ENCODE results near the gene MLANA.

The MLANA gene

DNA sequence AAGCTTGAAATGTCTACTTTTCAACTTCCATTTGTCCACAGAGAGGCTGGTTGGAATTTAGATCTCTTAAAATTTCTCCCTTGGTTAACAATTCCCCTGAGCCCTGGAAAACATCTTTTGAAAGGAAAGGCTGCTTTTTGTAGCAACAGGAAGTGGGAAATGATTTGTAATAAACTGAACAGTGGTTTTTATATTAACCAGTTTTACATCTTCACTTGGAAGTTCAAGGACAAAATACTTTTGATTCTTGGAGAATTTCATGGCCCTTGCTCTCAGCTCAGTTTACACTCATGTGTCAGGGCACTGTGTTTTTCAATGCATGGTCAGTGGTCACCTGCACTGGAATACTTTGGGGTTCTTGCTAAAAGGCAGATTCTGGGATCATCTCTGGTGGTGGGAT is 9.9 kb downstream of the MLANA start:
- DNase-seq (ENCODE audit: low spot score) = no peak

DNA sequence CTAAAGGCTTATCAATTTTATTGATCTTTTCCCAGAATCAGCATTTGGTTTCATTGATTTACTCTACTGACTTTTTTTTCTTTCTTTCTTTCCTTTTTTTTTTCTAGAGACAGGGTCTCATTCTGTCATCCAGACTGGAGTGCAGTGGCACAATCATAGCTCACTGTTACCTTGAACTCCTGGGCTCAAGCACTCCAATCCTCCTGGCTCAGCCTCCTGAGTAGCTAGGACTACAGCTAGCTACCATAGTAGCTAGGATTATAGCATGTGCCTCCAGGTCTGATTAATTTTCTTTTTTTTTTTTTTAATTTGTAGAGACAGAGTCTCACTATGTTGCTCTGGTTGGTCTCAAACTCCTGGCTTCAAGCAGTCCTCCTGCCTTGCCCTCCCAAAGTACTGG is 11.7 kb downstream of the MLANA start:
- no peak for DNase-seq (ENCODE audit: low spot score)

DNA sequence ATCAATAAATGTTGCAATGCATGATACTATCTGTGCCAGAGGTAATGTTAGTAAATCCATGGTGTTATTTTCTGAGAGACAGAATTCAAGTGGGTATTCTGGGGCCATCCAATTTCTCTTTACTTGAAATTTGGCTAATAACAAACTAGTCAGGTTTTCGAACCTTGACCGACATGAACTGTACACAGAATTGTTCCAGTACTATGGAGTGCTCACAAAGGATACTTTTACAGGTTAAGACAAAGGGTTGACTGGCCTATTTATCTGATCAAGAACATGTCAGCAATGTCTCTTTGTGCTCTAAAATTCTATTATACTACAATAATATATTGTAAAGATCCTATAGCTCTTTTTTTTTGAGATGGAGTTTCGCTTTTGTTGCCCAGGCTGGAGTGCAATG is 18.2 kb downstream of the MLANA start:
- no peak for DNase-seq (ENCODE audit: low spot score)

DNA sequence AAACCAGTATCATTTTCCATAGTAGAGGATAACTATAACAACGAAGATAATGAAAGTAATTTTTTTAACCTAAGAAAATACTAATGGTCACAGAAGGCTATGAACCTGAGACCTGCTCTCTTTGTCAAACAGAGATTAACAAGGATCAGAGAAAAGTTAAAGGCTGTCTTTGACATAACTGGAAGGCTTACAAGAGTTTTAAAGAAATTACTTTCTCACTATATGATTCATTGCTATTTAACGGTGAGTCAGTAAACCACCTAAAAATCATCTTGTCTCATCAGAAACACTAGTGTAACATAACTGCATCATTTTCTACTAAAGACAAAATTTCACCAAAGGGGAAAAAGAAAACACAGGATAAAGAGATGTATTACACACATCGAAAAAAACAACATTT is 19.3 kb downstream of the MLANA start:
- DNase-seq (ENCODE audit: low spot score) = no peak

DNA sequence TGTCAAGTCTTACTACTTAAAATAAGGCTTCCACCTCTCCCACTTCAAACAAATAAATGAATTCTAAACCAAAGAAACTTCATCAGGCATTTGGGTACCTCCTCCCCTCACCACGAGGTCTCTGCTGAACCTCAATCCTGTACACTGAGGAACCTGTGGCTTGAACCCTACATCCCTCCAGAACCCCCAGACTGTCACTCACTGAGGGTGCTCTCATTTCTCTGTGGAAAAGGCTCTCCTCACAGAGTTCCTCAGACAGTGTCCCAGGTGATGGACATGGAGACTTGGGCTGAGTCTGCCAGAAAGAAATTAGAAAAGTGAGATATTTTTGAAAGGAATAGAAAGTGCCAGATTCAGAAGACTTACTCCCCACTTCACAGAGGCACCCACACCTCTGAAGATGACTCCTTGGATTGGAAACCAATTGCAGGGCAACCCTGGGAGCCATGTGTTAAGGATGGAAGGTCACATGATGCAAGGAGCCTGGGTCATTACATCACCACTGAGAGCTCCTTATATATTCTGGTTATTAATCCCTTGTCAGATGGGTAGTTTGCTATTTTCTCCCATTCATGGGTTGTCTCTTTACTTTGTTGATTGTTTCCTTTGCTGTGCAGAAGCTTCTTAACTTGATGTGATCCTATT is 19.8 kb downstream of the MLANA start:
- DNase-seq (ENCODE audit: low spot score) = no peak

DNA sequence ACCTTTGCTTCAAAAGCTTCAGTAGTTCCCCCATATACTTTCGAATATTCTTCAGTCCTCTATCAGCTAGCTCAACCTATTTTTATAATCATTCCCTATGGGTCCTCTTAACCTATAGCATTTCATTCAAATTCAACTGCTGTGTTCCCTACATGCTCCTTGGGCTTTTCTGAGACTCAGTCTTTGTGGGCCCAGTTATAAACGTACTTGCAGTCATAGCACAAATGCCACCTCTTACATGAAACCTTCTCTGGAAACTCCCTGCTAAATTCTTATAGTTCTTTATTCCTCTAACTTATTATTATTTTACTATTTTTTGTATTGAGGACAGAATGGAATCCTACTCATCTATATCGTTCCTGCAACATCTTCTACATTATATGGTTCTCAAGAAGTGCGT is 24.7 kb downstream of the MLANA start:
- DNase-seq (ENCODE audit: low spot score) = no peak

DNA sequence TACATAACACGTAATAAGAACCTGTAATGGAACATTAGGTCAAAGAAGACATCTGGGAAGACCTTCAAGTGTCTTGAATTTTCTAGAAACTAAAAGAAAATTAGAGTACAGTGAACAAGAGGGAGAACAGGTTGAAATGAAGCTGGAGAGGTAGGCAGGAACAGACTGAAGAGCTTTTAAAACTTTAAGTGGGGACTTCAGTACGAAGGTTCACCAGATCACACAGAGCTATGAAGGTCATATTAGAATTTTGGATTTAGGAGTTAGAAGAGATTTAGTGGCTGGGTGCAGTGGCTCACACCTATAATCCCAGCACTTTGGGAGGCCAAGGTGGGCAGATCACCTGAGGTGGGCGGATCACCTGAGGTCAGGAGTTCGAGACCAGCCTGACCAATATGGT is 26.6 kb downstream of the MLANA start:
- DNase-seq (ENCODE audit: low spot score) = no peak

DNA sequence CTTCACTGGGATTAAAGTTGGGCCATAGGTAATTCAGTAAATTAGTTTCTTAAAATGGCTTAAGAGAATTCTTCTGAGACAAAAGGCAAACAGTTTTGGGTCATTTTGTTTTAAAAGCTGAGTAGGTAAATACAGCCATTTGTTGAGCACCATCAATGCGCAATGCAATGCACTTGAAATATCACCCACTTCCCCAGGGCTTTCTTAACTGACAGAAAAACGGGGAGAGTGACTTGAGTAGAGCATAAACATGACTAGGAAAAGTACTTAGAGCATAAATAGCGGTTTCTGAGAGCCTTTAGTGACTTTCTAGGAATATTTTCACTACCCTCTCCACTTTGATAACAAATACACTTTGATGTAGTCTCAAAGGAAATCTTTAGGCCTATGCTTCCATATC is 27.2 kb downstream of the MLANA start:
- DNase-seq (ENCODE audit: low spot score) = no peak

DNA sequence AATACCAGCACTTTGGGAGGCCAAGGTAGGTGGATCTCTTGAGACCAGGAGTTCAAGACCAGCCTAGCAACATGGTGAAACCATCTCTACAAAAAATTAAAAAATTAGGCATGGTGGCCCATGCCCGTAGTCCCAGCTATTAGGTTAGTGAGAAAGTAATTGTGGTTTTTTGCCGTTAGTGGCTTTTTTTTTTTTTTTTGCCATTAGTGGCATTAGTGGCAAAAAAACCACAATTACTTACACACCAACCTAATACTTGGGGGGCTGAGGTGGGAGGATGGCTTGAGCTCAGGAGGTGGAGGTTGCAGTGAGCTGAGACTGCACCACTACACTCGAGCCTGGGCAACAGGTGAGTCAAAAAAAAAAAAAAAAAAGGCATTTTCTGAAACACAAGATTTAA is 27.8 kb downstream of the MLANA start:
- DNase-seq (ENCODE audit: low spot score) = no peak

DNA sequence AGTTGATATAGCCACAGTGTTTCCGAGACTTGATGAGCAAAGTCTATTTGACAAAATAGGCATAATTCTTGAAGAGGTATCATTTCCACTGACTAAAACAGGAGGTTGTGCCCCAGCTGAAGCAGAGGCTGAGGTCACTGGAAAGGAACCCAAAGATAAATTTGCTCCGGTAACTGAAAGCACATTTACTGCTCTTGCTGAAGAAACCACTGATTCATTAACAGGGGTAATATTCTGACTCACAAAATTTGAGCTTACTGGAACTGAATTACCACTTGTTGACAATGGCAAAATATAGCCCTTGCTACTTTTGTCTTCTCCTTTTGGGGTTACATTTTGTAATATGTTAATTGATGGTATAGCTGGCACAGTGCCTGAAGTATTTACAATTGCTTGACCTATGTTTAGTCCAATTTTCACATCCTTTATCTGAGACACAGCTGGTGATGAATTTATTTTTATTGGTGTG is 30.2 kb downstream of the MLANA start:
- peak; percentile 39 for DNase-seq (ENCODE audit: low spot score)

DNA sequence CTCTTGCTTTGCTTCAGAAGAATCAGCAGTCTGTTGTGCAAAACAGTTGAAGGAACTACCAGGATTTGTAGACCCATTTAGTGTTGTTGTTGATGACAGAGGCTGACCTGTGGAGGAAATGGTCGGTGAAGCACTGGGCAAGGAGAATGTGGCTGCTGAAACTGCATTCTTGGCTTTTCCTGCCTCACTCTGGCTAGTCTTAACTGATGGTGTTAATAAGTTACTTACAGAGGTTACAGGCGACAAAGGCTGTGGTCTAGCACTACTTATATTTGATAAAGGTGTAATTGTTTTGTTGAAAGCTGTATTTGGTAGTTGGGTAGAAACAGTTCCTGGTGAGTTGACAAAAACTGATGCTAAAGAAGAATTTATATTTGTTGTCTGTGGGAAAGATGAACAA is 31.5 kb downstream of the MLANA start:
- no peak for DNase-seq (ENCODE audit: low spot score)

DNA sequence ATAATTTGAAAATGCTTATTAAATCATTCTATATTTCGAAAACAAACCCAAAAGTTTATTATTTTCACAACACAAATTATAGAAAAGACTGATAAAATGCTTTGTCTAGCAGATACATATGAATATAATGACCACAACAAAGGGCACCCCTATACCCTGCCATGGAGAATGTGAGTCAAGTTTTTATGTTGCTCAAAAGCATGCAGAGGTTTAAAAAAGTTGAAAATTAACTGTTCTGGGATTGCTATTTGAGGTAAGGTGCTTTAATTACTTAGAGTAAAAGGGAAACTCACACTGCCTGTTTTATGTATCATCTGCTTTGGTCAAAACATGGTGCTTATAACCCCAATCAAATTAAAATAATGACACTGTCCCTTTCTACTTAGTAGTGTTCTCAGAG is 41.0 kb downstream of the MLANA start:
- DNase-seq (ENCODE audit: low spot score) = no peak

DNA sequence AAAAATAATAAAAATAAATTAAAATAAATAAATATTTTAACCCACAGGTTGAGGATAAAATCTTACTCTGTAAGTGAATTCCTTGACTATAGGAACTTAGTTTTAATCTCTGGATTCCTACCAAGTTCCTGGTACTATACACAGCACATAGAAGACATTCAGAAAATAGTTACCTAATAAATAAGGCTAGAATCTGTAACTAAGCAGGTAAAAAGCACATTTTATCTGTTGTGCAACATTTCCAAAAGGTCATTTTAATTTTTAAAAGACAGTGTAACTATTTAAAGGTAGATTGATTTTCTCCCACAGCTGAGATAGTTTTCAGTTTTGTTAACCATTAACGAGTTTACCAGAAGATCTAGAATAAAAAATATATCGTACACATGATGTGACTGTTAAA is 47.8 kb downstream of the MLANA start:
- no peak for DNase-seq (ENCODE audit: low spot score)

DNA sequence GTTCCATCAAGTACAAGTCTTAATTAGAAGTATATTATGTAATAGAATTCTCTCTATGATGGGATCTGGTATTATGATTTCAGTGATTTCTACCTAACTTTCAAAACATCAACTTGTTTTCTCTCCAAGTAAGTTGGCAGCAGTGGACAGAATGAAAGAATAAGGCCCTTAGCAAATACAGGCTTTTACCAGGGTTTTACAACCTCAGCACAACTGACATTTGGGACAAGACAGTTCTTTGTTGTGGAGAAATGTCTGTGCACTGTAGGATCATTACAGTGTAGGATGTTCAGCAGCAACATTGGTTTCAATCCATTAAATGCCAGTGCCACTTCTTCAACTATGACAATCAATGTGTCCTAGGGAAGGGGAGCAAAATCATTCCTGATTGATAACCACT is 48.8 kb downstream of the MLANA start:
- no peak for DNase-seq (ENCODE audit: low spot score)

DNA sequence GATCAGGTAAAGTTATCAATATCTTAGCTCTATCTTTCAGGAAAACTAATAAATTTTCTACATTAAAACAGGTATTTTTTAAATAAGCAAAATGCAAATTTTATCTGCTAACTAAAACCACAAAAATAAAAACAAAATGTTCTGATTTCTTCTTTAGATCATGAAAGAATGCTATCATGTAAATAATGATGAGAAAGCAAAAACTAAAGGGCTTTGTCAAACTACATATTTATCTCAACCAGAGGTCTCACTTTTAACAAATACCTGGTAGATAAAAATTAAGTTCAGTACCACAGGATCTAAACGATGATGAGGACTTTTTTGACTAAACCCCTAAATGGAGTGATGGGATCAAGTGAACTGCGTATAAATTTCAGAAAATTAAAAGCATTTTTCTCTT is 50.5 kb downstream of the MLANA start:
- DNase-seq (ENCODE audit: low spot score) = no peak

DNA sequence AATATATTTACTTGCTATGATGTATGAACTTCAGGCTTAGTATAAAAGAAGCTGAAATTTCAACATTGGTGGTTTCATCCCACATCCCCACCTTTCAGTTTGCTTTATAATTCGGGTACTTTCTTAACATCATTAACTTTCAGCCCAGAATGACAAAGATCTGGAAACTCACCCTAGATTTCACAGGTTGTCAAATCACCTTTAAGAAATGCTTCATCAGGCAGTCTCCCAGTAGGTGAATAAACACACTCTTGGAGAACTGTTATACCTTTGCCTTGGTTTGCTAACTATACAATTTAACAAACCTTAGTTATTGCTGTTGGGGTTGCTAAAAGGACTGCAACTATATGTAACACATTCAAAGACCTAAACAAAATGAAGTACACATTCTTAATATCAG is 54.4 kb downstream of the MLANA start:
- no peak for DNase-seq (ENCODE audit: low spot score)

DNA sequence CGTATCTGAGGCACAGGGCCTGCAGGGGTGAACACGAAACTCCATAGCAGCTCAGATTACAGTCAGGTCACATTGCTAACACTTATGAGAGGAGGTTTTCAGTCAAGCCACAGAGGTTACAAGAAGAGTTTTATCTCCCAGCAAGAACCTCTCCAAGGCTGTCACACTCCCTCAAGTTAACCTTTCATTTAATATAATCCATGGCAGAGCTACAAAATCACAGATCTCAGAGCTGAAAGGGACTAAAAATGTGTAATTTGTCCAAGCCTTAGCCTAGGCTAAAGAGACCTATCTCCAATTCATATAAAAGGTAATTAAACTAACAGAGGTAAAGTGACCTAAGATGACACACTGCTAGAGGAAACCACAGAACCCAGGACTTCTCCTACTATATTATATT is 57.2 kb downstream of the MLANA start:
- DNase-seq (ENCODE audit: low spot score) = no peak

DNA sequence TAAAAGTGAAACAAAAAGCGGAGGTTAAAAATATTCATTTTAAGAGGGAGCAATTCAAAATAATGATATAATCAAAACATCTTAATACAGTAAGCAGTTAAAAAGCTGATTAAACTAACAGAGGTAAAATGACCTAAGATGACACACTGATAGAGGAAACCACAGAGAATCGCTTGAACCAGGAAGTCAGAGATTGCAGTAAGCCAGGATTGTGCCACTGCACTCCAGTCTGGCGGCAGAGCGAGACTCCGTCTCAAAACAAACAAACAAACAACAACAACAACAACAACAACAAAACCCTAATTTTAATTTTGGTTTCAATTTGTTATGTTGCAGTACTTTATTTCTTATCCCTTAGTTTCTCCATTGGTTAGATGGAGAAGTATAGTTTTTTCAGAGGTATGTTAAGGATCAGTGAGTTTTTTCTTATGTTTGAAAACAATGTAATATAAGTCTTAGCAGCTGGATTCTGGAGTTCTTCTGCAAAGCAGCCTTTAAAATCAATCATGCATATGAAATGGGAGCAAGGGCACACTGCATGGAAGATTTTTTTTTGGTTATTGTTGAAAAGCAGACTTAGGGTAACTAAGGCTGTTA is 58.5 kb downstream of the MLANA start:
- DNase-seq (ENCODE audit: low spot score) = no peak

DNA sequence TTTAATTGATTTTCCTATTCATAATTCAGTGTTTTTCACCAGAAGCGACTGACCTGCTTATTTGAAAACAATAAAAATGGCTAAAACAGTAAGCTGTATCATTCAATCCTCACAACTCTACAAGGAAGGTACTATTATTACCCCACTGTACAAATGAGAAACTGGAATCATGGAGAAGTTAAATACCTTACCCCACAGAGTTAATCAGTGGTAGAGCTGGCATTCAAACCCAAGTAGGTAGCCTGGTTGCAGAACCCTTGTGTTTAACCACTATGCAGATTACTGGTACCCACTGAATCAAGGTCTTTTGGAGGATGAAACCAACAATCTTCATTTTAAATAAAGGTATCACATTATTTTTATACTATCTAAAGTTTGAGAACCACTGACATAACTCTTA is 59.6 kb downstream of the MLANA start:
- DNase-seq (ENCODE audit: low spot score) = no peak

DNA sequence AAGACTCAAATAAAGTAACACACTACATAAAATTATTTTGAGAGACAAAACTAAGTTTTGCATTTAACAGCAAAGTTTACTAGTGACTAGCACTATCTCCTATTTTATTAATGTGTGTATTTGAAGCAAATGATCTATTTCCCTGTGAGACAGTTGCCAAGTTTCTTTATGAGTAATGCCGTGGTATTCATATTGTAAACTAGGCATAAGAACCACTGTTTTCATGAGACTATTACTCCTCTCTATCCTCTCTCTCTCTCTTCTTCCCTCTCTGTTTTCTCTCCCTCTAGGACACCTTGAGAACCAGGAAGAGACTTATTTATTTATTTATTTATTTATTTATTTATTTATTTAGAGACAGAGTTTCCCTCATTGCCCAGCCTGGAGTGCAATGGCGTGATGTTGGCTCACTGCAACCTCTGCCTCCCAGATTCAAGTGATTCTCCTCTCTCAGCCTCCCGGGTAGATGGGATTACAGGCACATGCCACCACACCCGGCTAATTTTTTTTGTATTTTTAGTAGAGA is 61.1 kb downstream of the MLANA start:
- DNase-seq (ENCODE audit: low spot score) = peak; percentile 9

DNA sequence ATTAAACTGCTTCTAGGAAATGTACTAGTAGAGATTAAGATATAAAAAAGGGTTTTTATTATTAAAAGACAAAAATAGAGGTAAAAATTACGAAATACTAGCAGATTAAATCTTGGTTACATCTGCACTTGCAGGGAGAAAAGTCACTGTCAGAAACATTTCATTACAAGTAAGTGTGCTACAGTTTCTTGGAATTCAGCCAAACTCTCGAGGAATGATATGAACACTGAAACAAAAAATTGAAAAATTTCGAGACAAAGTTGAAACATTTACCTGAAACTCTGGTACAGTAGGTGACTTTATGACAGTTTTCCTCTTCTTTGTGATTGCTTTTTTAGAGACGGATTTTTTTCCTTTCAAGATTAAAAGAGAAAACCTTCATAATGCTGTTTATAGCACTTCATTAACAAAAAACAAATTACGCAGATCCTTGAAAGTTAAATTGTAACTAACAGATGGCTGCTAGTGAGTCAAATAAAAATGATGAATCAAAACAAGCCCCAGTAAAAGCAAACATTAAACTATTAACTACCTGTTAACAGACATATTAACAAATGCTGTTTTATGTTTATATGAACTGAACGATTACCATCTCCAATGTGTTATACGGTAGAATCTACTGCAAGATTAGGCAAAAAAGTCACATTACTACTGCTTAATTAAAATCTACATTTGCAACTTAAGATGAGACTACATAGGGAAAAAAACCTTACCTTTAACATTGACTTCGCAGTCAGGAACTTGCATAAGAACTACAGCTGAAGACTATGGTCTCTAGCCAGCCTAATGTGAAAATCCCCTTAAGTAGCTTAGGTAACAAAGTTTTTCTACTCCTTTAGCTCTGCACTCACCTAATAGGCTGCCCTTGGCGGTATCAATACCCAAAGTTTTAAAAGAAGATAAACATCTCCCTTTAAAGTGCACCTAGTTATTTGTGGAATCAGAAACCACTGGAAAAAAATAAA is 63.3 kb downstream of the MLANA start:
- no peak for DNase-seq (ENCODE audit: low spot score)

DNA sequence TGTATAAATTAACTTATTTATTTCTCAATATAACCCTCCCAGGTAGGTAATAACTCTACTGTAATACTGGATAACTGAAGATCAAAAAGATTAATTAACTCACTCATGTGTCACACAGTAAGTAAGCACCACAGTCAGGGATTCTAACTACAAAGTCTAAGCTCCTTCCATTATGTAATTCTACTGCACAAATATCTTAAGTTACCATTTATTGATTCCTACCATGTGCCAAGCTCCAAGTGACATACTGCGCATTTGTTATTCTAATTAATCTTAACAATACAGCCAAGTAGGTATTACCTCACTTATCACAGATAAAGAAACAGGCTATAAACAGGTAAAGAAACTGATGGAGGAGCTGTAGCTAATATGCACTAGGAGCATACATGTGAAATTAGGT is 66.5 kb downstream of the MLANA start:
- DNase-seq (ENCODE audit: low spot score) = no peak

DNA sequence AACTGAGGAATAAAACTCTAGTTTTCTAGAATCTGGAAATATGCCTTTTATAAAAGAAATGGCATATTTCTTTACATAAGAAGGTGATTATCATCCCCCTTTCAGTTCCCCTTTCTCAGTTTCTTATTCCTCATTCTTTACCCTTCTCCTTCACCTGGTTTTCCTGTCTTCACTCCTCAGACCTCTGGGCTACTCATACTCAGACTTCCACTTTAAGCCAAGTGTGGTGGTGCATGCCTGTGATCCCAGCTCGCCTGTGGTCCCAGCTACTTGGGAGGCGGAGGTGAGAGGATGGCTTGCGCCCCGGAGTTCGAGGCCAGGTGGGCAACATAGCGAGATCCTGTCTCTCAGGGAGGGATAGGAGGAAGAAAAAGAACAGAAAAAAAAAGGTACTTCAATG is 67.6 kb downstream of the MLANA start:
- no peak for DNase-seq (ENCODE audit: low spot score)

Data from GM03348 (cell line).